ENCODE results near the gene USP13.

The USP13 gene

GRCh38 chr3:179702271-179702947 lies 49.6 kb downstream of the USP13 start:
- H3K27ac ChIP-seq (ENCODE audit: low read length): no peak overlapping the region
- peaks cover 6% of the 10 kb centered on the region for H3K36me3 ChIP-seq (ENCODE audit: insufficient read depth, low read depth, low read length)
- H3K27me3 ChIP-seq (ENCODE audit: insufficient read depth, low read length): no peaks in the 10 kb centered on the region
- H3K9ac ChIP-seq (ENCODE audit: low read depth, low read length): no peak overlapping the region
- no peaks in the 10 kb centered on the region for H3K9me3 ChIP-seq (ENCODE audit: insufficient read depth, low read depth, low read length)
- peaks cover 16% of the 10 kb centered on the region; the same call in 1 of the 2 replicates for H3K4me1 ChIP-seq (ENCODE audit: insufficient read depth, low read length)
- H3K4me3 ChIP-seq (ENCODE audit: low read length): no peak overlapping the region

GRCh38 chr3:179703816-179704215 lies 51.0 kb downstream of the USP13 start:
- Histone ChIP-seq H3K9ac (ENCODE audit: low read depth, low read length) (no peak overlapping the region), H3K27ac (ENCODE audit: low read length) (no peak overlapping the region), H3K36me3 (ENCODE audit: insufficient read depth, low read depth, low read length) (peaks cover 12% of the 10 kb centered on the region), H3K4me3 (ENCODE audit: low read length) (no peak overlapping the region), H3K27me3 (ENCODE audit: insufficient read depth, low read length) (no peaks in the 10 kb centered on the region), H3K4me1 (ENCODE audit: insufficient read depth, low read length) (peaks cover 14% of the 10 kb centered on the region; the same call in 1 of the 2 replicates), H3K9me3 (ENCODE audit: insufficient read depth, low read depth, low read length) (no peaks in the 10 kb centered on the region)

GRCh38 chr3:179706233-179706632 lies 53.4 kb downstream of the USP13 start:
- Histone ChIP-seq H3K9me3 (ENCODE audit: insufficient read depth, low read depth, low read length) (no peaks in the 10 kb centered on the region), H3K4me3 (ENCODE audit: low read length) (no peak overlapping the region), H3K36me3 (ENCODE audit: insufficient read depth, low read depth, low read length) (peaks cover 16% of the 10 kb centered on the region), H3K27ac (ENCODE audit: low read length) (no peak overlapping the region), H3K4me1 (ENCODE audit: insufficient read depth, low read length) (peaks cover 26% of the 10 kb centered on the region), H3K27me3 (ENCODE audit: insufficient read depth, low read length) (no peaks in the 10 kb centered on the region), H3K9ac (ENCODE audit: low read depth, low read length) (no peak overlapping the region)

DNA sequence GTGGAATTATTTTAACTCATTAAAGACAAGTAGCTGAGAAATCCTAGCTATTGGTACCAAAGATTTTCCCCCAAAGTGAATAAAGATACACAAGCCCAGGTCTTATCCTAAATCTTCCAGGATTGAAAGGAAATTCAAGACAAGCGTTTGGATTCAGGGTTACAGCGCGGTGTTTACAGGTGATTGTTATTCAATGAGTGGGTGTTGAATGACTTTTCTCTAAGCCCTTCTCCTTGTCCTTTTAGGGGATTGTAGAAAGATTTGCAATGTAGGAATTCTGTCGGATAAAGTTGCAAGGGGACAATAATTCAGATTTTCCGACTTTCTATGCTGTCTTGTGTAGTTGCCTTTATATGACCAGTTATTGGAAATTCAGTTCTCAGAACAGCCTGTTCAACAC lies 57.2 kb downstream of the USP13 start:
- no peaks in the 10 kb centered on the region for H3K27me3 ChIP-seq (ENCODE audit: insufficient read depth, low read length)
- H3K9ac ChIP-seq (ENCODE audit: low read depth, low read length): peak overlapping the region; percentile 62; the same call in 1 of the 2 replicates
- H3K9me3 ChIP-seq (ENCODE audit: insufficient read depth, low read depth, low read length): no peaks in the 10 kb centered on the region
- H3K4me3 ChIP-seq (ENCODE audit: low read length): peak overlapping the region; percentile 47
- H3K4me1 ChIP-seq (ENCODE audit: insufficient read depth, low read length): peaks cover 38% of the 10 kb centered on the region
- peak overlapping the region; percentile 71 for H3K27ac ChIP-seq (ENCODE audit: low read length)
- H3K36me3 ChIP-seq (ENCODE audit: insufficient read depth, low read depth, low read length): peaks cover 16% of the 10 kb centered on the region

DNA sequence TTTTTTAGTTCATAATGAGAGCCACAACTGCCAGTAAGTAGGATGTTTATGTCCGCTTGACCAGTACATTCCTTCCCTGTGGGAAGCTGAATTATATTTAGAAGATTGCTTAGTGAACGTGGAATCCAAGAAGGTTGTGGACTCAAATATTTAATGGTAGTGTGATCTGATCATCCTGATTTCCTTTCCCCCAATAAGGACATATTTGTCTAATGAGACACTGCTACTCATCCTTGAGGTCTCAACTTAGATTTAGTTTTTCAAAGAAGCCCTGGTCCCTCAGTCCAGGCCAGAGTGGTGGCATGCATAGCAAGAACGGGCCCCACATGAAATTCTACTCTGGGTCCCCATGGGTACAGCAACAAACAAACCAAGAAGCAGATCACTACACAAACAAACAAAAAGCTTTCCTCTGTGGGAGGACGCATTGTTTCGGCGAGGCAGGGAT lies 60.8 kb downstream of the USP13 start:
- no peaks in the 10 kb centered on the region for H3K9me3 ChIP-seq (ENCODE audit: insufficient read depth, low read depth, low read length)
- no peak overlapping the region for H3K9ac ChIP-seq (ENCODE audit: low read depth, low read length)
- peaks cover 38% of the 10 kb centered on the region for H3K4me1 ChIP-seq (ENCODE audit: insufficient read depth, low read length)
- no peak overlapping the region for H3K4me3 ChIP-seq (ENCODE audit: low read length)
- no peaks in the 10 kb centered on the region for H3K27me3 ChIP-seq (ENCODE audit: insufficient read depth, low read length)
- H3K27ac ChIP-seq (ENCODE audit: low read length): peak overlapping the region; percentile 58
- peaks cover 4% of the 10 kb centered on the region; the same call in 1 of the 2 replicates for H3K36me3 ChIP-seq (ENCODE audit: insufficient read depth, low read depth, low read length)

GRCh38 chr3:179715582-179715981 lies 62.7 kb downstream of the USP13 start:
- Histone ChIP-seq H3K27ac (ENCODE audit: low read length) (no peak overlapping the region), H3K4me1 (ENCODE audit: insufficient read depth, low read length) (peaks cover 28% of the 10 kb centered on the region)

DNA sequence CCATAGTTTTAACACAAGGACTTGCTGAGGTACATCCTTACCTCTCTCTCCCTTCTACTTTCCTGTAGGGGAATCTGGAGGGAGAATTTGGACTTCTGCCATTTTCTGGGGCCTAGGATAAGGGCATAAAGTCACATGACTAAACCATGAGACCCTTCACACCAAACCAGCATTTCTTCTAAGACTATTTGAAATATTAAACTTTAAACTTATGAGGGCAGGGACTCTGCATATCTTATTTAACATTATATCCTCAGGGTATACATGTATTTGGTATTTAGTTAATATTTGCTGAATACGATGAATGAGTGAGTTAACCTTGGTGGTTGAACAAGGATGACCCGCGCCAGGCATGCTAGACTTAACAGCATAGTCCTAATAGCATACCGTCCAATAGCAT lies 63.4 kb downstream of the USP13 start:
- H3K9ac ChIP-seq (ENCODE audit: low read depth, low read length): no peak overlapping the region
- no peaks in the 10 kb centered on the region for H3K27me3 ChIP-seq (ENCODE audit: insufficient read depth, low read length)
- H3K27ac ChIP-seq (ENCODE audit: low read length): no peak overlapping the region
- H3K4me1 ChIP-seq (ENCODE audit: insufficient read depth, low read length): peaks cover 25% of the 10 kb centered on the region
- peaks cover 1% of the 10 kb centered on the region for H3K36me3 ChIP-seq (ENCODE audit: insufficient read depth, low read depth, low read length)
- no peaks in the 10 kb centered on the region for H3K9me3 ChIP-seq (ENCODE audit: insufficient read depth, low read depth, low read length)
- H3K4me3 ChIP-seq (ENCODE audit: low read length): no peak overlapping the region

More at GRCh38 chr3:179715582-179715981, 62.7 kb downstream of the USP13 start:
- Histone ChIP-seq H3K4me3 (ENCODE audit: low read length) (no peak overlapping the region), H3K9me3 (ENCODE audit: insufficient read depth, low read depth, low read length) (no peaks in the 10 kb centered on the region), H3K36me3 (ENCODE audit: insufficient read depth, low read depth, low read length) (peaks cover 3% of the 10 kb centered on the region; the same call in 1 of the 2 replicates), H3K27me3 (ENCODE audit: insufficient read depth, low read length) (no peaks in the 10 kb centered on the region), H3K9ac (ENCODE audit: low read depth, low read length) (no peak overlapping the region)

GRCh38 chr3:179716811-179717210 lies 64.0 kb downstream of the USP13 start:
- H3K9ac ChIP-seq (ENCODE audit: low read depth, low read length): no peak overlapping the region
- H3K27ac ChIP-seq (ENCODE audit: low read length): no peak overlapping the region
- peaks cover 22% of the 10 kb centered on the region for H3K4me1 ChIP-seq (ENCODE audit: insufficient read depth, low read length)

DNA sequence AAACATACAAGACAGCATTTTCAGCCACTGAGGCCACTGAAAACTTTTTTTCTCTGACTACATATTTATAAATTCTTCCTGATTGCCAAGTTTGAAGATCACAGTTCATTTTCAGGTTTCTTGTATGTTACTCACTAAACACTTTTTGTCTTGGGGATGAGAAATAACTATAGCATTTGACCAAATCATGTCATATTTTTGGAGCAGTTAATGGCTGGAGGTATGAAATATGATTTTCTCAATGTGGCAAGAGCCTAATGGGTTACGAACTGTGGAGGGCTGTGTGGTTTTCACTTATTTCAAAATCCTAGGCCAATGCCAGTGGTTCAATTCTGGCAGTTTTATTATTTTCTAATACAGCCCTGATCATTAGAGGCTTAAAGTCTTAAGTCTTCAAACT lies 64.4 kb downstream of the USP13 start:
- peaks cover 20% of the 10 kb centered on the region; the same call in 1 of the 2 replicates for H3K4me1 ChIP-seq (ENCODE audit: insufficient read depth, low read length)
- H3K4me3 ChIP-seq (ENCODE audit: low read length): no peak overlapping the region
- H3K36me3 ChIP-seq (ENCODE audit: insufficient read depth, low read depth, low read length): peaks cover 5% of the 10 kb centered on the region
- H3K27me3 ChIP-seq (ENCODE audit: insufficient read depth, low read length): no peaks in the 10 kb centered on the region
- H3K27ac ChIP-seq (ENCODE audit: low read length): no peak overlapping the region
- no peaks in the 10 kb centered on the region for H3K9me3 ChIP-seq (ENCODE audit: insufficient read depth, low read depth, low read length)
- no peak overlapping the region for H3K9ac ChIP-seq (ENCODE audit: low read depth, low read length)

More at GRCh38 chr3:179716811-179717210, 64.0 kb downstream of the USP13 start:
- Histone ChIP-seq H3K36me3 (ENCODE audit: insufficient read depth, low read depth, low read length) (peaks cover 5% of the 10 kb centered on the region), H3K9me3 (ENCODE audit: insufficient read depth, low read depth, low read length) (no peaks in the 10 kb centered on the region), H3K4me3 (ENCODE audit: low read length) (no peak overlapping the region), H3K27me3 (ENCODE audit: insufficient read depth, low read length) (no peaks in the 10 kb centered on the region)

GRCh38 chr3:179719048-179719734 lies 66.4 kb downstream of the USP13 start:
- no peak overlapping the region for H3K9ac ChIP-seq (ENCODE audit: low read depth, low read length)
- H3K4me1 ChIP-seq (ENCODE audit: insufficient read depth, low read length): peaks cover 9% of the 10 kb centered on the region; the same call in 1 of the 2 replicates
- H3K27me3 ChIP-seq (ENCODE audit: insufficient read depth, low read length): no peaks in the 10 kb centered on the region
- no peak overlapping the region for H3K4me3 ChIP-seq (ENCODE audit: low read length)
- H3K27ac ChIP-seq (ENCODE audit: low read length): no peak overlapping the region
- H3K36me3 ChIP-seq (ENCODE audit: insufficient read depth, low read depth, low read length): peaks cover 15% of the 10 kb centered on the region
- no peaks in the 10 kb centered on the region for H3K9me3 ChIP-seq (ENCODE audit: insufficient read depth, low read depth, low read length)

DNA sequence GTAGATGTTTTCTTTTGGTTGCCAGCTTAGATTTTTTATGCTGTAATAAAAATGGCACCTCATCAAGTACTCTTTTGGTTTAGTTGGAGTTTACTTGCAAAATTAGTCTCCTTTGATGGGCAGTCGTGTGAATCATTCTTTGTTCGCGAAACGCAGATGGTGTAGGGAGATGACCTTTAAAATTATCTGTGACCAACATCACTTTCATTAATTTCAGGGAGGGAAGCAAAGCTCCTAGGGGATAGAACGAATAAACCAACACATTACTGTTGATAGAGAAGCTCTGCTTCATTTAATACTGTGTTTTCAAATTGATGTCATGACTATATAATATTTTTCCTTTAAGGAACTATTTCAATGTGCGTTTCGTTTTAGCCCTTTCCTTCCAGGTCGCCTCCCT lies 67.4 kb downstream of the USP13 start:
- Histone ChIP-seq H3K36me3 (ENCODE audit: insufficient read depth, low read depth, low read length) (peaks cover 15% of the 10 kb centered on the region), H3K9ac (ENCODE audit: low read depth, low read length) (no peak overlapping the region), H3K27me3 (ENCODE audit: insufficient read depth, low read length) (no peaks in the 10 kb centered on the region), H3K27ac (ENCODE audit: low read length) (no peak overlapping the region), H3K4me3 (ENCODE audit: low read length) (no peak overlapping the region), H3K4me1 (ENCODE audit: insufficient read depth, low read length) (peaks cover 9% of the 10 kb centered on the region; the same call in 1 of the 2 replicates), H3K9me3 (ENCODE audit: insufficient read depth, low read depth, low read length) (no peaks in the 10 kb centered on the region)

GRCh38 chr3:179723617-179724016 lies 70.8 kb downstream of the USP13 start:
- H3K27me3 ChIP-seq (ENCODE audit: insufficient read depth, low read length): no peaks in the 10 kb centered on the region
- H3K27ac ChIP-seq (ENCODE audit: low read length): no peak overlapping the region
- H3K4me1 ChIP-seq (ENCODE audit: insufficient read depth, low read length): peaks cover 9% of the 10 kb centered on the region; the same call in 1 of the 2 replicates
- H3K9ac ChIP-seq (ENCODE audit: low read depth, low read length): no peak overlapping the region
- peaks cover 15% of the 10 kb centered on the region for H3K36me3 ChIP-seq (ENCODE audit: insufficient read depth, low read depth, low read length)
- H3K4me3 ChIP-seq (ENCODE audit: low read length): no peak overlapping the region
- H3K9me3 ChIP-seq (ENCODE audit: insufficient read depth, low read depth, low read length): no peaks in the 10 kb centered on the region
